Fibroblast of upper back skin (primary cell): Measurements from ENCODE around the gene CCDC8.
"Not testable (repeated sequence)": the region's sequence is repeated elsewhere in the genome, so short reads cannot be mapped to it uniquely, and the experiment has no call there.

Source experiments
- DNase-seq: peaks from one replicate; pipeline ENCODE4 v3.0.0-alpha.2; 2013

Gene CCDC8

GRCh38 chr19:46378268-46378667 lies 35.1 kb downstream of the CCDC8 start:
- peak; percentile 90 for DNase-seq

GRCh38 chr19:46376241-46377153 lies 36.9 kb downstream of the CCDC8 start:
- no peak for DNase-seq

GRCh38 chr19:46375476-46376067 lies 37.8 kb downstream of the CCDC8 start:
- DNase-seq, result not testable (repeated sequence)

GRCh38 chr19:46374536-46375475 lies 38.6 kb downstream of the CCDC8 start:
- DNase-seq, result no peak

- DNase-seq, result peak; percentile 61
Measured at GRCh38 chr19:46373491-46374359, 39.6 kb downstream of the CCDC8 start.

GRCh38 chr19:46372901-46373490 lies 40.4 kb downstream of the CCDC8 start:
- DNase-seq, result peak; percentile 25

GRCh38 chr19:46371371-46371901 lies 41.9 kb downstream of the CCDC8 start:
- no peak for DNase-seq

- no peak for DNase-seq
Measured at GRCh38 chr19:46369817-46370216, 43.5 kb downstream of the CCDC8 start.

- no peak for DNase-seq
Measured at GRCh38 chr19:46368116-46368515, 45.2 kb downstream of the CCDC8 start.

- DNase-seq, result no peak
Measured at GRCh38 chr19:46367426-46367825, 45.9 kb downstream of the CCDC8 start.

GRCh38 chr19:46366620-46367292 lies 46.6 kb downstream of the CCDC8 start:
- DNase-seq, result no peak

GRCh38 chr19:46365561-46365960 lies 47.8 kb downstream of the CCDC8 start:
- DNase-seq, result peak; percentile 34

GRCh38 chr19:46364359-46364758 lies 49.0 kb downstream of the CCDC8 start:
- DNase-seq, result no peak

- DNase-seq, result peak; percentile 23
Measured at GRCh38 chr19:46361915-46362314, 51.4 kb downstream of the CCDC8 start.
